ENCODE measurements around the gene RELL2.

RELL2 gene, protein sequence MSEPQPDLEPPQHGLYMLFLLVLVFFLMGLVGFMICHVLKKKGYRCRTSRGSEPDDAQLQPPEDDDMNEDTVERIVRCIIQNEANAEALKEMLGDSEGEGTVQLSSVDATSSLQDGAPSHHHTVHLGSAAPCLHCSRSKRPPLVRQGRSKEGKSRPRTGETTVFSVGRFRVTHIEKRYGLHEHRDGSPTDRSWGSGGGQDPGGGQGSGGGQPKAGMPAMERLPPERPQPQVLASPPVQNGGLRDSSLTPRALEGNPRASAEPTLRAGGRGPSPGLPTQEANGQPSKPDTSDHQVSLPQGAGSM

DNA sequence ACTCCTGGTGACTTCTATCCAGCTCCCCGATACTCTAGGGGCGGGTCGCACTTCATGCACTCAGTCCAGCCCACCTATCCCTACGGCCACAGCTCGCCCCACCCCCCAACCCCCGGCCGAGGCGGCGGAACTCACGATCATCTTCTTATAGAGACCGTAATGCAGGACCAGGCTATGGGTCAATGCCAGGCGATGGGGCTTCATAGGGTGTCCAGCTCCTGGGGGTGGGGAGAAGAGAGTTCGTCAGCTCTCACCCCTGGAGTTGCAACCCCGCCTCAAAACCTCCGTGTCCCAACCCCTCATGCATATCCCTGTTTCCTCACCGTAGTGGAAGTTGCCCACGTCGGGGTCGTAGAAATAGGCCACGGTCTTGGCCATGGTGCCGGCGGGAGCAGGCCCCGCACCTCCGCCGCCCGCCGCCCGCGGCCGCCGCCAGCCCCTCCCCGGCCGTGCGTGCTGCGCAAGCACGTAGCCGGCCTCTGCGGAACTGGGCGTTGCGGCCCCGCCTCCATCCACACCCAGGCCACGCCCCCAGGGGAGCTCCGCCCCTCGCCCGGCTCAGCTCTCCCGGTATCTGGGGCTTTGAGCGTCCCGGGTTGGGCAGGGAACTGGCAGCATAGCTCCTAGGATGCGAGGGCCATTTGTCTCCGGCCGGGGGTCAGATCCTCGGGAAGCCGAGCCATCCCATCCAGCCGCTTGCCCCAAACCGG is at the start of gene RELL2, which contains the start of gene HDAC3:
Gene RELL2, plus strand, starts transcription at position 585 of the 710 bp plus-strand sequence. CDS start 1,229 bp downstream, outside the sequence.
Gene HDAC3, minus strand, starts transcription at position 437 of the 710 bp plus-strand sequence. Its CDS starts 59 bp downstream, at position 378.
- Histone ChIP-seq H3K36me3 (peaks cover 58% of the 10 kb centered on the region), H3K4me3 (peak within 1 kb of the TSS; percentile 86), H4K20me1 (peaks cover 45% of the 10 kb centered on the region), H3K9ac (peak within 1 kb of the TSS; percentile 89), H3K9me3 (no peaks in the 10 kb centered on the region), H3K27me3 (no peaks in the 10 kb centered on the region), H3K27ac (peak within 1 kb of the TSS; percentile 79), H3K4me2 (peak within 1 kb of the TSS; percentile 99), H3K4me1 (peaks cover 41% of the 10 kb centered on the region)
- no peak for TF ChIP-seq Cebpa-rat (IDR thresholded peaks at IDR 0.05)

DNA sequence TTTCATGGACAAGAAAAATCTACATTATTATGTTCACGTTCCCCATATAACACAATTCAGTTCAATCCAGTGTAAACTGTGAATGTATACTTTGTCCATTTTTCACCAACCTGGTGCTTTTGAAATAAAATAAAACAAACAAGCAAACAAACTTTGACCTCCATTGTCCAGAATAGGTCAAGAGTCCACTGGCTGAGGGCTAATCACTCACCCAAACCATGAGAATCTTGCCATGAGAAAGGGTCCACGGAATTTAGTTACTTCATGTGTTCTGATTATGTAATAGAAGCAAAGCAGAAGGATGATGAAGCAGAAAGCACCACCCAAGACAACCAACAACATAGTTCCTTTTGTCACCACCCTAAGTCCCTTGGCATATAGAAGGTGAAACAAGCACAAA is 46.7 kb upstream of the RELL2 start:
- Histone ChIP-seq H3K27me3 (no peaks in the 10 kb centered on the region), H3K4me1 (peaks cover 31% of the 10 kb centered on the region), H3K27ac (no peak overlapping the region), H3K4me3 (no peak overlapping the region), H3K9ac (no peak overlapping the region), H3K36me3 (peaks cover 74% of the 10 kb centered on the region), H3K4me2 (no peak overlapping the region), H4K20me1 (peaks cover 78% of the 10 kb centered on the region), H3K9me3 (no peaks in the 10 kb centered on the region)
- TF ChIP-seq Cebpa-rat (IDR thresholded peaks at IDR 0.05) = no peak

GRCh38 chr5:141596867-141597266 is 39.9 kb upstream of the RELL2 start:
- TF ChIP-seq Cebpa-rat (IDR thresholded peaks at IDR 0.05) = no peak
- peak overlapping the region; percentile 39; the same call in 1 of the 2 replicates for H3K4me2 ChIP-seq
- no peak overlapping the region for H3K4me3 ChIP-seq
- H3K27ac ChIP-seq = no peak overlapping the region
- peaks cover 75% of the 10 kb centered on the region for H3K4me1 ChIP-seq
- H3K9me3 ChIP-seq = peaks cover 18% of the 10 kb centered on the region; the same call in 1 of the 2 replicates
- H3K9ac ChIP-seq = no peak overlapping the region
- H3K27me3 ChIP-seq = no peaks in the 10 kb centered on the region
- peaks cover 55% of the 10 kb centered on the region for H4K20me1 ChIP-seq
- H3K36me3 ChIP-seq = peaks cover 42% of the 10 kb centered on the region

DNA sequence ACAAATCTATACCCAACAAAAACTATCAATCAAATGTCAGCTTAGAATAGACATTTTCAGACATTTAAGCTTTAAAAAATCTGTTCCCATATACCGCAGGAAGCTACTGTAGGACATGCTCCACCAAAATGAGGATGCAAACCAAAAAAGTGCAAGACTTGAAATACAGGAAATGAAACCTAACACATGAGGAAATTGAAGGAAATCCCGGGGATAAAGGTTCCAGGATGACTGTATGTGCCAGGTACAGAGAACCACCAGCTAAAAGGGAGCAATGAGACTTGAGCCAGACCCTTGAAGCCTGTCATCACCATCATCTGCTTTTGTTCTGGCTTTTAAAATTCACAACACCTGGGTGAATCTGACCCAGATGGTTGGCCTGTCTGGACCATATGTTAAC is 39.4 kb upstream of the RELL2 start:
- Histone ChIP-seq H3K4me1 (peaks cover 76% of the 10 kb centered on the region), H3K9me3 (peaks cover 18% of the 10 kb centered on the region; the same call in 1 of the 2 replicates), H3K4me3 (no peak overlapping the region), H3K27ac (0 out of 2 replicates have a peak overlapping the region, but pooled peaks have one; percentile 24), H4K20me1 (peaks cover 51% of the 10 kb centered on the region), H3K27me3 (no peaks in the 10 kb centered on the region), H3K36me3 (peaks cover 47% of the 10 kb centered on the region), H3K9ac (no peak overlapping the region), H3K4me2 (peak overlapping the region; percentile 39; the same call in 1 of the 2 replicates)
- TF ChIP-seq Cebpa-rat (IDR thresholded peaks at IDR 0.05) = no peak

DNA sequence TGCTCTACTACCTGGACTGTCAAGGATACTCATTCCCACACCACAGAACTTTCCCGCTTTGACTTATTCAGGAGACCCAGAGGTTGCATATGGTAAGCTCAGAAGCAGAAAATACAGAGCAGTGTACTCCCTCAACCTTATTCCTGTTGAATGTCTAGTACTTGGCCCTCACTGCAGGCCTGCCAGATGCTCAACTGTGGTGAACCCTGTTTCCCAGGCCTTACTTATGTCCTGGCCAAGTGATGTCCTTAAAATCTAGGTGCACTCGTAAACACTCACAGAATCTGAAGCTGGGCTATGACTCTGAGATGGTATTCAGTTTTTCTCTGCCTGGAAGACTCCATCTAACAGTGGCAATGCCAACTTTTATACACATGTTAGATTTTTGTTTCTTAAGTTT is 39.0 kb upstream of the RELL2 start:
- peaks cover 18% of the 10 kb centered on the region; the same call in 1 of the 2 replicates for H3K9me3 ChIP-seq
- no peaks in the 10 kb centered on the region for H3K27me3 ChIP-seq
- H3K36me3 ChIP-seq = peaks cover 51% of the 10 kb centered on the region
- peak overlapping the region; percentile 39; the same call in 1 of the 2 replicates for H3K4me2 ChIP-seq
- H3K4me1 ChIP-seq = peaks cover 76% of the 10 kb centered on the region
- peaks cover 46% of the 10 kb centered on the region for H4K20me1 ChIP-seq
- H3K27ac ChIP-seq = peak overlapping the region; percentile 24; the same call in 1 of the 2 replicates
- no peak for TF ChIP-seq Cebpa-rat (IDR thresholded peaks at IDR 0.05)
- no peak overlapping the region for H3K9ac ChIP-seq
- no peak overlapping the region for H3K4me3 ChIP-seq

GRCh38 chr5:141598391-141599345 is 38.1 kb upstream of the RELL2 start:
- H3K27me3 ChIP-seq = no peaks in the 10 kb centered on the region
- peaks cover 76% of the 10 kb centered on the region for H3K4me1 ChIP-seq
- H3K36me3 ChIP-seq = peaks cover 52% of the 10 kb centered on the region
- H3K4me2 ChIP-seq = peak overlapping the region; percentile 52
- peak overlapping the region; percentile 58 for H3K27ac ChIP-seq
- H3K4me3 ChIP-seq = no peak overlapping the region
- H3K9me3 ChIP-seq = peaks cover 18% of the 10 kb centered on the region; the same call in 1 of the 2 replicates
- no peak overlapping the region for H3K9ac ChIP-seq
- H4K20me1 ChIP-seq = peaks cover 38% of the 10 kb centered on the region
- no peak for TF ChIP-seq Cebpa-rat (IDR thresholded peaks at IDR 0.05)

- Histone ChIP-seq H3K27me3 (no peaks in the 10 kb centered on the region), H3K36me3 (peaks cover 22% of the 10 kb centered on the region), H3K27ac (peak overlapping the region; percentile 90), H3K4me2 (peak overlapping the region; percentile 73), H4K20me1 (peaks cover 15% of the 10 kb centered on the region; the same call in 1 of the 2 replicates), H3K9me3 (peaks cover 3% of the 10 kb centered on the region; the same call in 1 of the 2 replicates), H3K9ac (no peak overlapping the region), H3K4me1 (peaks cover 97% of the 10 kb centered on the region), H3K4me3 (no peak overlapping the region)
- no peak for TF ChIP-seq Cebpa-rat (IDR thresholded peaks at IDR 0.05)
These were observed 34.2 kb upstream of the RELL2 start for GRCh38 chr5:141602606-141603005.

- 0 out of 2 replicates have a peak, but pooled peaks cover 8% of the 10 kb centered on the region for H4K20me1 ChIP-seq
- no peaks in the 10 kb centered on the region for H3K9me3 ChIP-seq
- peak overlapping the region; percentile 73 for H3K4me2 ChIP-seq
- H3K27ac ChIP-seq = peak overlapping the region; percentile 90
- TF ChIP-seq Cebpa-rat (IDR thresholded peaks at IDR 0.05) = no peak
- peaks cover 97% of the 10 kb centered on the region for H3K4me1 ChIP-seq
- H3K9ac ChIP-seq = peak overlapping the region; percentile 43; the same call in 1 of the 2 replicates
- no peaks in the 10 kb centered on the region for H3K27me3 ChIP-seq
- peaks cover 18% of the 10 kb centered on the region; the same call in 1 of the 2 replicates for H3K36me3 ChIP-seq
- H3K4me3 ChIP-seq = 0 out of 2 replicates have a peak overlapping the region, but pooled peaks have one; percentile 11
These were observed 32.7 kb upstream of the RELL2 start for GRCh38 chr5:141603923-141604717.

All from BLaER1 (cell line).